ENCODE measurements around the gene GOLGA6A.
A peak's percentile ranks its signal among the peaks of the same experiment; 100 is the strongest.
"Not testable (repeated sequence)": the region's sequence is repeated elsewhere in the genome, so short reads cannot be mapped to it uniquely, and the experiment has no call there.

GOLGA6A gene

DNA sequence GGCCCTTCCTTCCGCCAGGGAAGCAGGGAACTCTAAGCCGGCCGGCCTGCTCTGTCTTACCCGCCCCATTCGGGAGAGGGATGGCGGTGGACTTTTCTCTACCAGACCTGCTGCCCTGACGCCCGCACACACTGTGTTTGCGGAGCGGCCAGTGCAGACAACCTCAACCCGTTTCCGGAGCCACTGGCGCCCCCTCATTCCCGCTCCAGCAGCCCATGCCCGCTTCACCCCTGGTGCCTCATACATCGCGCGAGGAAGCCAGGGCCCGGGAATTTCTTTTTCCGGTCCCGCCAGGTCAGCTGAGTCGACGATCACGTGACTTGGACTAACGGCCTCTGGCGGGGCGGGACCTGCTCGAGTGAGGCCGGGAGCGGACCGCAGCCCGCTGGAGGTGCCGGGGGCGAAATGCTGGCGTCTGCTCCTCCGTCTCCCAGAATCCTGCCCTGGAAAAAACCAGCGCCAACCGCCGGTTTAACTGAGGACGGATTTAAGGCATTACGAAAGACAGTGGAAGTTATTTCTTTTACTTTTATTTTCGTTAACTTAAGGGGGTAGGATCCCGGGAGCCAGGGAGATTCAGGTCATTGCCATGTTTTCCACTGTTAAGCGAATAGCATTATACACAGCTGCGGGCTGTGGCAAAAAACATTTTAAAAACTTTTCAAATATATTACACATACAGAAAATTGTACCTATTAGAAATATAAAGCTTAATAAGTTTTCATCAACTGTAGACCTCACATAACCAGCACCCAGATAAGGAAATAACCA is 17.8 kb upstream of the GOLGA6A start:
- DNase-seq: not testable (repeated sequence)

DNA sequence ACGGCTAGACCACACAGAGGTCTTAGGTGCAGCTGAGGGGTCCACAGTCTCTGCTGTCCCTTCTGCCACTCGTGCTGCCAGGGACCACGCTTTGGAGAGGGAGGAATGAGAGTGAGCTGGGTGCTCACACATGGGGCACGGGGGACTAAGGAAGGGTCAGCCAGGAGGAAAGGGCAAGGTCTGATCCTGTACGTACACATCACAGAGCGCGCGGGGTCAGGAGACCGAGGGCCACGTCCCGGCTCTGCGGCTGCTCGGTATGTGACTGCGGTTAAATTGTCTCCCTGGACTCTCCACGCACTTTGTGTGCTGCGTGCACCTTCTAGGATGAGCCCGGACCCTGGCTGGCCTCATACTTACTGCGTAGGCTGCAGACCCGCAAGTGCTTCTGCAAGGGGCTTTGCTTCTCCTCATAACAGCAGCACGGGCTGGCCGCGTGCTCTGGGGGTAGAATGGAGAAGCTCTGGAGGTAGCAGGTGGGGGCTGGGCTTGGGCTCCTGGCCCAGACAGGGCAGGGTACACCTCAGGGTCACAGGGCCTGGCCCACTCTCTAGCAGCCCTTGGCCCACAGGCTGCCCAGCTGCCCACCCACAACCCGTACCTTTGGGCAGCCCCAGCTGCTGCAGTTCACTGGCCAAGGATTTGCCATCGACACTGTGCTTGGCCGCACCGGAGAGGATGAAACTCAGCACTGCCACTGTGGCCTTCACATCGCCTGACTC is 14.6 kb upstream of the GOLGA6A start:
- not testable (repeated sequence) for DNase-seq

DNA sequence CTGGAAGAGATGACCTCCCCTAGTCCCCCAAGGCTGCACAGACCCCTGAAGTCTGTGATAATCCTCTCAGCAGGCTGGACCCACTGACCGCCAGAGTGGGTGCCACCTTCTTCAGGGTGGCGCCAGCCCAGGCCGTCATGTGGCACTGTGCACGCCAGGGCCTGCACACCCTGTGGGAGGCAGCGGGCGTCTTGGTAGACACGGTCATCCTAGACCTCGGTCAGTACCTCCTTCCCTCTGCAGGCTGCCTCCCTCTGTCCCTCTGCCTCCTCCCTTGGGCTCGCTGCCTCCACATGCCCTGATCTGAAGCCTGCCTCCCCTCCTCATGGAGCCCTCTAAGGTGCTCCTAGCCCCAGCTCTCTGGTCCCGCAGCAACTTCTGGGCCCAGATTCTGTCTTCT is 13.3 kb upstream of the GOLGA6A start:
- DNase-seq: not testable (repeated sequence)

DNA sequence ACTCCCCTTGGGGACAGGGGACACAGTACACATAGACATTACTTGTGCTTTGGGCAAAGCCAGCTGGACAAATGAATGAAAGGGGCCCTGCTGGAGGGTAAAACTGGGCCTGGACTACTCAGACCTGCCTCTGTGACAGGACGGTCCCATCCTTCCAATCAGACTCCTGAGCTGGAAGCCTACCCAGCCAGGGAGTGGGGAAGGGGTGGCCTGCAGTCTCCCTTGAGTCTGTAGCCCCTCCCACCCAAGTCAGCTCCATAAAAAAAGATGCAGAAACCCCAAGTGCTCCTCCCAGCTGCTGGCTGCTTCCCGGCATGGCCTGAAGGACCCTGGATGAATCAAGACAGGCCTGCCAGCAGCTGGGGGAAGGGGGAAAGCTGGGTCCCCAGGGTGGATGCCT is 12.2 kb upstream of the GOLGA6A start:
- DNase-seq: not testable (repeated sequence)

DNA sequence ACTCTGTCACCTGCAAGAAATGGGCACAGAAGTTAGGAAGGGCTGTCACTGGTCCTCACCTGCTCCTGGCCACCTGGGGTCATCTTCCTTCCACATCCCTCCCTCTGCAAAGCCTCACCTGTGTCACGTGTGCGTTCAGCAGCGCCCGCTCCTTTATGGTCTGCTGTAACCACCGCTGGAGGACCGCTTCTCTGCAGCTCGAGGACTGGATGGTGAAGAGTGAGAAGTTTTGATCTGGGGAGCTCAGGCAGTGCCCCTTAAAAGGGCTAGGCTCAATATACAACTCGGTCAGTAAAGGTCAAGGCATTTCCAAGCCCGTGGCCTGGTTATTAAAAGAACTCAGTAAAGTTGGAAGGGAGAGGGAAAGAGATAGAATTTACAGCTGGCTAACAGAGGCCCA is 6.6 kb downstream of the GOLGA6A start:
- DNase-seq: not testable (repeated sequence)

DNA sequence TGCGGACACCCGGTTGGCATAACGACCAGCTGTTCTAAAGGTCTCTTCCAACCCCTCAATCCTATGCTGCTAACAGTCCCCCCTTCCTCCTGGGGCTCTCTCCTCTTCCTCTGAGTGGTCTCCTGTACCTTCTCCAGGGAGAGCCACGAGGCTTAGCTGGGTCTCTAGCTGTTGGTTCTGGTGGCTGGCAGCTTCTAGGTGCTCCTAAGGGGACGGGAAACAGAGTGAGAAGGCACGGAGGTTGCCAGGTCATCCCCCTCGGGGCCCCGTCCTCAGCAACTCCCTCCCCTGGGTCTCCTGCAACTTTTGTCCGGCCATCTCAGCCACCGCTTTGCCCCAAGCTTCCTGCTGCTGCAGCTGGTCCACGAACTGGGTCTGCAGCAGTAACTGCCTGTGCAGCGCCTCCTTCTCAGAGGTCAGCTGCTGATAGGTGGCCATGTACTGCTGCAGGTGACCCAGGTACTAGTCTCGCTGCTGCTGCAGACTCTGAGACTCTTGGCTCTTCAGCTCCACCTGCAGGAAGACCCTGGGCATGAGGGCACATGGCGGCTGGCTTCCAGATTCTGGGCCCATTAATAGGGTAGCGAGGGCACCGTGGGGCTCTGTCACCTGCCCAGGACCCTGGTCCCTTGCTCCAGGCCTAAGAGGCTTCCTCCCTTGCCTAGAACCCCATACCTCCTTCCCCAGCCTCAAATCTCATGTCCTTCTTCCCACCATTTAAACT is 9.6 kb downstream of the GOLGA6A start:
- DNase-seq: not testable (repeated sequence)

DNA sequence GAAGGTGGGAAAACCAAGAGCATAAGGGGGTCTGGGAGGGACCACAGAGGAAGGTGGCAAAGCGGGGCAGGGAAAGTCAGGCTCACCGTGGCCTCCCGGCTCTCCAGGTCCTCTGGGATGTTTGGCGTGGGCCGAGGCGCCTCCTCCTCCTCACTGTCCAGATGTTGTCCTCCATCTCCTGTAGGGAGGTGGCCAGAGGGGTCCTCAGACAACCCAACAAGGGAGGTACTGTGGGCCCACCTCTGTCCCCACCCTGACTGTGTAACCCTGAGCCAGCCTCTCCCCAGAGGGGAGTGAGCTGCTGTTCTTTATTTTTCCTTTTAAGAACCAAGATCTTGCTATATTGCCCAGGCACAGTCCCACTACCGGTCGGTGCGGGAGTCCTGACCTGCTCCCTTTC is 10.2 kb downstream of the GOLGA6A start:
- not testable (repeated sequence) for DNase-seq

DNA sequence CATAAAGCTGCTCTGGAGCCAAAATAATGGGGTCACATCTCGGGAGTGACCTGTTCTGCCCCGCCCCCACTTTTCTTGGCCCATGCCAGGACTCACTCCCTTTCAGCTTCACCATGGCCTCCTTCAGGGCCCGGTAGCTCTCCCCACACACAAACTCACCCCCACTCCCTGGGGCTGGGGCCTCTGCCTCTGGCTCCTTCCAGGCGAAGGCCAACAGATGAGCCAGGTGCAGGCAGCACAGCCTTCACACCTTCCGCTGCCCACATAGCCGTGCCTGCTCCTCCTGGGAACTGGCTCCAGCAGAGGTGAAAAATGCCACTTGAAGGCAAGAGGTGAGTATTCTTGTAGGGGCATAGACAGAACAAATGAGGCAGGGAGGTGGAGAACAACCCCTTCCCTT is 10.7 kb downstream of the GOLGA6A start:
- not testable (repeated sequence) for DNase-seq

DNA sequence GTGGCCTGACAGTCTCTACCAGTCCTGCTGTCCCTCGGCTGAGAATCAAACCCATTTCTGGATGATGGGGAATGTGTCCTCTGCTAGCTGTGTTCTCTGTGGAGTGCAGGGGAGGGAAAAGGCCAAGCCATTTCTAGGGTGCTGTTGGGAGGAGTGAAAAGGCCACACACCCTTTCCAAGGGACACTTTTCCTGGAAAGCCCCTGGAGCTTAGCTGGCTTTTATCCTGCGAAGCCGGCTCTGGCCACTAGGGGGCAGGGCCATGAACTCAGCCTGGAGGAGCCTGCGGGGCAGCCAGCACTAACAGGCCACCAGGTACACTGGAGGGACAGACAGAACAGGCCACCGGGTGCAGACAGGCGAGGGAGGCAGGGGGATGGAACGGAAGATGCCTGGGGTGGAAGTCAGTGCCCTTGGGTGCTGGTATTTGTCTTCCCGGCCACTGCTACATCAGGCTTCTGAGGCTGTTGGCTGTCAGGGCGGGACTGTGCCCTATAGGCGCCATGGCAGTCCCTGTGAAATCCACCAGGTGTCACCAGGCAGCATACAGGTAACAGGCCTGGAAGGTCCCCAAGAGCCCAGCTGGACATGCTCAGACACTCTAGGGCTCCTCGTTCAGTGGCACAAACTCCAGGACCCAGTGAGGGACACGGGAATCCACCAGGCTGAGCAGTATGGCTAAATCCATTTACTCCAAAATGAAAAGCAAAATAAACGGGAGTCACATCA is 16.5 kb downstream of the GOLGA6A start:
- not testable (repeated sequence) for DNase-seq

DNA sequence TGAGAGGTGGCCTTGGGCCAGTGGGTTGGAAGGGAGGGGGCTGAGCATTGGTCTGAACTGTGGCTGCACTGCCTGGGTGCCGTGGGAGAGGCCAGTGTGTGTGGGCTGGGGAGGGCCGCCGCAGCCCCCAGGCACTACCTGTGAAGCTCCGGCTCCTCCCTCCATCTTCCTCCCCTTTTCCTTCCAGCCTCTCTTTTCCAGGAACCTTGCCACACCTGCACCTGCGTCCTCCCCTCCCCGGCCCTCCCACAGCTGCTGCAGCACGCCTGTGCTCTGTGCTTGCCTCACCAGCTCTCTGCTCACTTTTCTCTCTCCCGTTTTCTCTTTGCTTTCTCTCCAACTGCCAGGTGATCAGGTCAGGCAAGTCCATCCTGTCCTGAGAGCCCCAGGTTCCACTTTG is 17.5 kb downstream of the GOLGA6A start:
- not testable (repeated sequence) for DNase-seq

DNA sequence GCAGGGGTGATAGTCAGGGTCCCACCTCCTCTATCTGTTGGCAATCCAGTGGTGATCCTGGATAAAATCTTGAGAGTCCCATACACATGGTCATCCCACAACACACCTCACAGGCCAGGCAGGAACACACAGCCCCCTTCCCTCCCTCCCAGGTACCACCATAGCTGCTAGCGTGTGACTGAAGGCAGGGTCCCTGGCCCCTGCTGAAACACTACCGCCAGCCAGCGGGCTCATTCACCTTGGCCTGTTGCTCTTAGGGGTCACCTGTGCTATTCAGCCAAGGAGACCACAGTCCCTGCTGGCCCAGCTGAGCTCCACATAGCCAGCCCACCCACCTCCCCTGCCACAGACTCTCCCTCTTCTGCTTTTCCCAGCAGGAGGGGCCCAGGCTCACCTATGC is 18.2 kb downstream of the GOLGA6A start:
- DNase-seq: not testable (repeated sequence)

DNA sequence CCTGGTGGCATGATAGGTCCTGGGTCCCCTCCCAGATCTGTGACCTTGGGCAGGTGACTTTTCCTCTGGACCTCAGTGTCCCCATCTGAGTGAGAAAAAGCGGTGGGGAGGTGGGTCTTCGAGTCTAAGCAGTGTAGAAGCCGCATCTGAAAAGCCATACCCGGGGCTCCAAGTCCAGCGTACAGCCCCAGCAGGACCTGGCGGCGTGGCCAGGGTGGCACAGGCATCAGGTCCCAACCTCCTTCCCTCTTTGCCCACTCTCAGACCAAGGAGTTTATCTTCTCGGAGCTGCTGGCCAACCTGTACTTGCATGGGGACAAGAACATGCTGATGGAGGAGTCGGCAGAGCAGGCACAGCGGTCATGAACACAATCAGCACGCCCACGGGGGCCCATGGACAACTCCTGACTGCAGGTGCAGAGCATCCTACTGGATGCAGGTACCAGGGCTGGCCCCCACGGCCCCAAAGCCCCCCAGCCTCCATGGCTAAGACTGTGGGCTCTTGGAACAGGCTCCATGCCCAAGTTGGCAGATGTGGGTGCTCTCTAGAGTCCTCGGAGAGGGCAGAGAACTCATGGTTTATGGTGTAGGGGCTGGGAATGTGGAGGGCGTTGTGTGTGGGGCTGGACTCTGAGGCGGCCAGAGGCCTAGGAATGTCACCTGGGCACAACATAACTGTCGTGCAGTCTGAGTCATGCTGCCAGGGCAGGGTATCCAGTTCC is 18.8 kb downstream of the GOLGA6A start:
- DNase-seq: not testable (repeated sequence)

DNA sequence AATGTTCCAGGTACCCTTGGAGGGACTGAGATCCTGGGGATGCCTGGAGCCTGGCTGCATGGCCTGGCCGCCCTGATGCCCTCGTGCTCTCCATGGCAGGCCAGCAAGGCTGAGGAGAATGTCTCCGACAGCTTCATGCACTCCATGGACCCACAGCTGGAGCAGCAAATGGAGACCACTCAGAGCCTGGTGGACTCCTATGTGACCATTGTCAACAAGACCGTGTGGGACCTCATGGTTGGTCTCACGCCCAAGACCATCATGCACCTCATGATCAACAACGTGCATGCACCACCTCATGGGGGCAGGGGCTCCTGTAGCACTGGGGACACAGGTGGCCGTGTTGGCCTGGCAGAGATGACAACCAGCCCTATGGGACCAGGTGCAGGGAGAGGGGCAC is 19.7 kb downstream of the GOLGA6A start:
- DNase-seq: no peak

DNA sequence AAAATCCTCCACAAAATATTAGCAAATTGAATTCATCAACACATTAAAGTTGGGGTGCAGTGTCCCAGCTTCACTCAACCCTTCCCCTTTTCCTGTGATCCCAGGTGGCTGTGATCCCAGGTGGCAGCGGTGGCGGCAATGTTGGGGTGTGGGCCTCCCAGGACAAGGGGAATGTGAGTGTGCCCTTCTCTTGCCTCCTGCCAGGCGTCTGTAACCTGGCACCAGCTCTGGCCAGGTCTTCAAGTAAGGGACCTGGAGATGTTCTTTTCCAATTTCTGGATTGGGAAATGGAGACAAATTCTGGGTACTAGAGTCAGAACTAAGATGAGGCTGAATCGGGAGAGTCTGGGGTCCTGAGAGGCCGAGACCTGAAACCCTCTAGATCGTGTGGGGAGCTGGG is 20.1 kb downstream of the GOLGA6A start:
- no peak for DNase-seq

DNA sequence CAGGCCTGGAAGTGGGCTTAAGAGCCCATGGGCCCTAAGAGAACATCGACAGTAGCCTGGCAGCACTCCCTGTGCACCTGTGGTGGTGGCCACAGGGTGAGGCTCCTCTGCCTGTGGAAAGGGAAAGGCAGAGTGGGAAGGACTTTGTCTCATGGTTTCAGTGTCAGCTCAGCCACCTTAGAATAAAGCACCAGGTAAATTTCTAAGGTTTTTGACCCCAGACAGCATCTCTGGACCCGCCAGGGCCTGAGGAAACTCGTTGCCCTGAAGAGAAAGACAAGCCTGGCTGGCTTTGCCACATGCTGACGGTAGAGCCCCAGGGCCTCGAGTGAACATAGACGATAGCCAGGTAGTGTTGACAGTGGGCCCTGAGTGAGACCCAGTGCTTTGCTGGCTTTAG is 22.1 kb downstream of the GOLGA6A start:
- DNase-seq: no peak

DNA sequence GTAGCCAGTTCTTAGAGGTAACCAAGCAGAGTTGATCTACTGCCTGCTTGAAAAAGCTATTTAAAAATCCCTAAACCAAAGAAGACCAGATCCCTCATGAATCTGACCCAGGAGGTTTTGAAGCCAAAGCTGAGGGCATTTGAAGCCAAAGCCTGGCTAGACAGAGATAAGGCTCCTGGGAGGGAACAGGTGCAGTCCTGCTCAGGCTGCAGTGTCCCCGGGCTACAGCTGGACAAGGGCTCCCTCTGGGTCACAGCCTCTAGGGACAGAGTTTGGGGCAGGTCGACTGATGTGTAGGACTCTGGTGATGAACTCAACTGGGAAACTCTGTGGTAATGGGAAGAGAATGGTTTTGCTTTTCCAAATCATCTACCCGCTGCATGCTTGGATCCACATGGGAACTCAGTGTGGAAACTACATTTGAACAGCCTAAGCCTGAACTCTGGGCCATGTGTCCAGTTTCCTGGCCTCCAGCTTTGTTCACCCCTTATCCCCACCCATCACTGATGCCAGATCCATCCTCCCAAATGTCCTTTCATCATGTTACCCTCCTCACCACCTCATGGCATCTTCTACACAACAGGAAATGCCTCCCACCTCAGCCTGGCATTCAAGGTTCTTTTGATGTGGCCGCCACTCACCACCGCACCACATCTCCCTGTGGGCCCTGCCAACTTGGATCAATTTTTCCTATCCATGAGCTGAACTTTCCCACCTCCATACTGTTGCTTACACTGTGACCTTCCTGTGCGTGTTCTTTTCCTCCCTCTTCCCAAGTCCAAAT is 23.1 kb downstream of the GOLGA6A start:
- DNase-seq: not testable (repeated sequence)

DNA sequence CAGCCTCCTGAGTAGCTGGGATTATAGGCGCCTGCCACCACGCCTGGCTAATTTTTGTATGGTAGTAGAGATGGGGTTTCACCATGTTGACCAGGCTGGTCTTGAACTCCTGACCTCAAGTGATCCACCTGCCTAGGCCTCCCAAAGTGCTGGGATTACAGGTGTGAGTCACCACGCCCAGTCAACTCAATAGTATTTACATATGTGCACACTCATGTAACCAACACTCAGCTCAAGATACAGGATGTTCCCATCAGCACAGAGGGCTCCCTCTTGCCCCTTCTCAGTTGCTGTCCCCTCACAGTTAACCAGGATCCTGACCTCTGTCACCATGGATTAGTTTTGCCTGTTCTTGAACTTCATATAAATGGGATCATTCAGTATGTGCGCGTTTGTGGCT is 26.0 kb downstream of the GOLGA6A start:
- not testable (repeated sequence) for DNase-seq

DNA sequence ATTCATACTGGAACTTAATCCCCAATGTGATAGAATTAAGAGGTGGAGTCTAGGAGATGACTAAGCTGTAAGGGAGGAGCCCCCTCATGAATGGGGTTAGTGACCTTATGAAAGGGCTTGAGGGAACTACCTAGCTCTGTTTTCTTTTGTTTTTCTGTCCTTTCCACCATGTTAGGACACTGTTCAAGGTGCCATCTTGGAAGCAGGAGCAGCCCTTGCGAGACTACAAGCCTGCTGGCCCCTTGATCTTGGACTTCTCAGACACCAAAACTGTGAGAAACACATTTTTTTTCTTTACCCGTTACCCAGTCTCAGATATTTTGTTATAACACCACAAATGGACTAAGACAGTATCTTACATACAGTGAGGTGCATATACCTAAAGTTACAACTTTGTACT is 26.5 kb downstream of the GOLGA6A start:
- DNase-seq: no peak

DNA sequence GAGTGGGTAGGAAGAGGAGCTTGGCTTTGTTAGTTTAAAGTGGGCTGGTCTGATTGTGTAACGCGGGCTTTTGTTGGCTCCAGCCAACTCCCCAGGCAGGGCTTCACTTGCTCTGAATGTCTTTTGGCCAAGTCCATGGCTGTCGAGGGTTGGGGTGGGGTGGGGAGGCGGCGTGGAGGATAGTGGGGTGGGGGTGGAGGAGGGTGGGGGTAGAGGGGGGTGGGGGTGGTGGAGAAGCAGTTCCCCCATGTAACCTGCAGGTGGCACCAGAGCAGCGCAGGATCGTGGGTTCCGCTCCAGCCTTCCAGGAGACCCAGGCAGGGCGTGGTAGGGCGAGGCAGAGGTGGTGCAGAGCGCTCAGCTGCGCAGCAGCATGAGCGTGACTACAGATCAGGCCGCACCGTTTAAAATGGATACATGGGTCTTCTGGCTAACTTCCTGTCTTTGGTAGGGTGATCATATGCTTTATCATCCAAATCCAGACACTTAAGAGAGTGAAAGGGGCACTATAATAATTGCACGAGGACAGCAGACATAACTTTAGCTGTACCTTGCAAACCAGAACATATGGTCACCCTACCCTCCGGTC is 28.3 kb downstream of the GOLGA6A start:
- peak; percentile 35 to 88 for DNase-seq

DNA sequence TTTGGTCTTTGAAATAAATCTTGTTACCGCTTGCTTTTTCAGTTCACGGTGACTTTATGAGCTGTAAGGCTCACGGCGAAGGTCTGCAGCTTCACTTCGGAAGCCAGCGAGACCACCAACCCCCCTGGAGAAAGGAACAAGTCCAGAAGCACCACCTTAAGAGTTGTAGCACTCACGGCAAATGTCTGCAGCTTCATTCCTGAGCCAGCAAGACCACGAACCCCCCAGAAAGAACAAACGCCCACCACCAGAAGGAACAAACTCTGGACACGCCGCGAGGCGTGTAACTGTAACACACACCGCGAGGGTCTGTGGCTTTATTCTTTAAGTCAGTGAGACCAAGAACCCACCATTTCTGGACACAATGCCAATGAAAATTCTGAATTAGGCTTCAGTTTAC is 28.8 kb downstream of the GOLGA6A start:
- DNase-seq: no peak

Data from NCI-H526 (cell line).